Measurements from ENCODE around the gene PDZRN4.
A peak's percentile ranks its signal among the peaks of the same experiment; 100 is the strongest.
"Not testable (repeated sequence)": the region's sequence is repeated elsewhere in the genome, so short reads cannot be mapped to it uniquely, and the experiment has no call there.

The PDZRN4 gene

DNA sequence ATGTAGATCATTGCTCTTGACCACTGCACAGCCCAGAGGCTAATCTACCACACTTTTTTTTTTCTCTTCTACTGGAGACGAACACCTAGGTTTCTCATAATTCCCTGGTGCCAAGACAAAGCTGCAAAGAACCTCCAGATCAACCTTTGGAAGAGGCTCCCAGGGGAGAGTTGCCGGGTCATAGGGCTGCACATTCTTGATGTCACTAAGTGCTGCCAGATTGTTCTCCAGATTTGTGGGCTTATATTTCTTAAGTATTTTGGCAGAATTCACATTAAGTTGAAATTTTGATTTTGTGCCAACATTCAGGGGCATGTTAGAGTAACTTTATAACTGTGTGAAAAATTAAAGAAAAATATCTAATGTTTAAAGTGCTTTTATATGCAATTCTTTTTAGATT lies 13.5 kb upstream of the PDZRN4 start:
- no peak overlapping the region for H3K4me3 ChIP-seq (ENCODE audit: low read depth, low read length)
- no peak for DNase-seq (ENCODE audit: low read depth)
- TF ChIP-seq, protein P1, sequence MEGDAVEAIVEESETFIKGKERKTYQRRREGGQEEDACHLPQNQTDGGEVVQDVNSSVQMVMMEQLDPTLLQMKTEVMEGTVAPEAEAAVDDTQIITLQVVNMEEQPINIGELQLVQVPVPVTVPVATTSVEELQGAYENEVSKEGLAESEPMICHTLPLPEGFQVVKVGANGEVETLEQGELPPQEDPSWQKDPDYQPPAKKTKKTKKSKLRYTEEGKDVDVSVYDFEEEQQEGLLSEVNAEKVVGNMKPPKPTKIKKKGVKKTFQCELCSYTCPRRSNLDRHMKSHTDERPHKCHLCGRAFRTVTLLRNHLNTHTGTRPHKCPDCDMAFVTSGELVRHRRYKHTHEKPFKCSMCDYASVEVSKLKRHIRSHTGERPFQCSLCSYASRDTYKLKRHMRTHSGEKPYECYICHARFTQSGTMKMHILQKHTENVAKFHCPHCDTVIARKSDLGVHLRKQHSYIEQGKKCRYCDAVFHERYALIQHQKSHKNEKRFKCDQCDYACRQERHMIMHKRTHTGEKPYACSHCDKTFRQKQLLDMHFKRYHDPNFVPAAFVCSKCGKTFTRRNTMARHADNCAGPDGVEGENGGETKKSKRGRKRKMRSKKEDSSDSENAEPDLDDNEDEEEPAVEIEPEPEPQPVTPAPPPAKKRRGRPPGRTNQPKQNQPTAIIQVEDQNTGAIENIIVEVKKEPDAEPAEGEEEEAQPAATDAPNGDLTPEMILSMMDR (IDR thresholded peaks at IDR 0.05; ENCODE audit: control insufficient read depth, extremely low read depth, insufficient read depth) = no peak

DNA sequence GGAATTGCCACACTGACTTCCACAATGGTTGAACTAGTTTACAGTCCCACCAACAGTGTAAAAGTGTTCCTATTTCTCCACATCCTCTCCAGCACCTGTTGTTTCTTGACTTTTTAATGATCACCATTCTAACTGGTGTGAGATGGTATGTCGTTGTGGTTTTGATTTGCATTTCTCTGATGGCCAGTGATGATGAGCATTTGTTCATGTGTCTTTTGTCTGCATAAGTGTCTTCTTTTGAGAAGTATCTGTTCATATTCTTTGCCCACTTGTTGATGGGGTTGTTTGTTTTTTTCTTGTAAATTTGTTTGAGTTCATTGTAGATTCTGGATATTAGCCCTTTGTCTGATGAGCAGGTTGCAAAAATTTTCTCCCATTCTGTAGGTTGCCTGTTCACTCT lies 8.6 kb upstream of the PDZRN4 start:
- not testable (repeated sequence) for DNase-seq (ENCODE audit: low read depth); H3K4me3 ChIP-seq (ENCODE audit: low read depth, low read length)

DNA sequence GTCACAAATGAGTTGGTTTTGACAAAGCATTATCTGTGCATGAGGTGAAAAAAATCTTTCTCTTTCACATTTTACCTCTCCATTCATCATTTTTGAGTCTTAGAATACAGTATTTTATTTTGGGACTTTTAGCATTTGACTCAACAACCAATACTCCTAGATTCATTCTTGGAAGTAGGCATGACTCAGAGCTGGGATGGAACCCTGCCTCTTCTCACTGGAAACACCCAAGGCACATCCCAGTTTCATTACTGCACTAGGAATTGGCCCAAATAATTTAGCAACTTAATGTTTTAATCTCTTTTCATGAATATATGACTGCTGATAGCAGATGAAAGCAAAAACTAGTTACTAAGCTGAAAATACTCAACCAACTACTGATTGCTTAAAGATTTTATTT lies 3.3 kb upstream of the PDZRN4 start:
- TF ChIP-seq, protein P1 (IDR thresholded peaks at IDR 0.05; ENCODE audit: control insufficient read depth, extremely low read depth, insufficient read depth) = no peak
- DNase-seq (ENCODE audit: low read depth) = no peak
- no peak overlapping the region for H3K4me3 ChIP-seq (ENCODE audit: low read depth, low read length)

DNA sequence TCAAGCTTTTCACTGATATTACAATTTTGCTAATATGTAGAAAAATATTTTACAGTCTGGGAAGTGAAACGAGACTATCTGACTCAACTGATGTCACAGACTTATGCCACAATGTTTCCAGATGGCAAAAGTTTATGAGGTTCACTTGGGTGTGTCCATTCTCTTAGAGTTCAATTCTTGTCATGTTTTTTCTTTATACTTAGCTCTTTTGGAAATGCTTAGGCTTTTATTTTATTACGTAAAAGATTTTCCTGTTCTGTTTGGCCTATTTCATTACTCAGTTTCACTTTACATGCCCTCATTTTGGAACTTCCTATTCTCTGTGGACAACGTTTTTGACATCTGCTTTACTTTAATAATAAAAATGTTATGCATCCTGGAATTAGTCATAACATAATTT lies 2.1 kb upstream of the PDZRN4 start:
- TF ChIP-seq, protein P1 (IDR thresholded peaks at IDR 0.05; ENCODE audit: control insufficient read depth, extremely low read depth, insufficient read depth) = no peak
- H3K4me3 ChIP-seq (ENCODE audit: low read depth, low read length) = no peak overlapping the region
- DNase-seq (ENCODE audit: low read depth) = no peak

DNA sequence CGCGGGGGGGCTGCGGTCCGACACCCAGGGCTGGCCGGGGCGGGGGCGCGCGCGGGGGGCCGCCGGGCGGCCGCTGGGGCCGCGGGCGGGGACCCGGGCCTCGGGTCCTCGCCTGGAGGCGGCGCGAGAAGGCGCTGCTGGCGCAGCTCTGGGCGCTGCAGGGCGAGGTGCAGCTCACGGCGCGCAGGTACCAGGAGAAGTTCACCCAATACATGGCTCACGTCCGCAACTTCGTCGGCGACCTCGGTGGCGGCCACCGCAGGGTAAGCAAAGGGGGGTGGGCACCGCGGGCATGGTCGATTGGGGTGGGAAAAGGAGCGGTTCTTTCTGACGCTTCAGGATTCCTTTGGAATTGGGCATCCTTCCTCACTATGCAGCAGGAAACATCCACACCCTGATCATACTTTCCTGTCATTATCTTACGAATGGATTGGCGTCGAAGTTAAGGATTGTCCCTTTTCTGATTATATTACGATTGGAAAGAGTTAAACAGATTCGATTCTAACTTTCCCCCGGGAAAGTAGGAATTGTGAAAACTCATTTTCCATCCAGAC lies 798 bp downstream of the PDZRN4 start:
- no peak overlapping the region for H3K4me3 ChIP-seq (ENCODE audit: low read depth, low read length)
- TF ChIP-seq, protein P1 (IDR thresholded peaks at IDR 0.05; ENCODE audit: control insufficient read depth, extremely low read depth, insufficient read depth) = no peak

DNA sequence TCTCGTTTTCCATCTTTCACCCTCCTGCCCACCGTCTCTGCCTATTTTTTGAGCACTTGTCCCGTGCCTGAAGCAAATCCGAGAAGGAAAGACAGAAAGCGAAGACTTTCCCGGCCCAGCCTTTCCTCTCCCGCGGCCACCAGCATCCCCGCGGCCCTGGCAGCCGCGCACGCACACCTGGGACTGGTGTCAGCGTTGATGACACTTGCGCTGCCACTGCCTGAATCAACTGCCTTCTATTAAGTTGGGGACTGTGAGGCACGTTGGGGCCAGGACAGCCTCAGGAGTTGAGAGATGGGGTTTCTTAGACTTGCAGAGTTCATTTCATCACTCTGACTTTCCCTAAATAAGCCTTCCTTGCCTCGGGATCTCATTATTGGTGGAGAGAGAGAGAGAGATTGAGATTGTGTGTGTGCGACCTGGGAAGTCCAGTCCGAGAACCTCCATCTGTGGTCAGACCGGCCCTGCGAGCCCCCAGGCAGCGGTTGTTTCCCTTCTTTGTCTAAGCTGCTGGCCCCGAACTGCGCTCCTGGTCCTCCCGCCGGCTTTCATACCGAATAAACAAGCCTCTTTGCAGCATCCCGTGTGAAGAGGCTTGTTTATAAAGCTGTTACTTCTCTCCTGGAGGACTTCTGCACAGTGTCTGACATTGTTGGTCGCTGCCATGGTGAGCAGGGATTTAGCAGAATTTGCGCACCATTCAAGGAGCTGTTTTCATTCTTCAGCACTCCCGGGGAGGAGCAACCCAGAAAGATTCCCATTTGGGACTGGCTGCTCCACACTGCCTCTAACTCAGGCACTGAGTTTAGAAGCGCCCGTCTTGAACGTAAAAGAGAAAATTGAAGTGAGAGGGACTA lies 1.5 kb downstream of the PDZRN4 start:
- DNase-seq (ENCODE audit: low read depth) = no peak
- H3K4me3 ChIP-seq (ENCODE audit: low read depth, low read length) = no peak overlapping the region
- TF ChIP-seq, protein P1 (IDR thresholded peaks at IDR 0.05; ENCODE audit: control insufficient read depth, extremely low read depth, insufficient read depth) = no peak

More for the DNA sequence above, 798 bp downstream of the PDZRN4 start:
- no peak for DNase-seq (ENCODE audit: low read depth)

DNA sequence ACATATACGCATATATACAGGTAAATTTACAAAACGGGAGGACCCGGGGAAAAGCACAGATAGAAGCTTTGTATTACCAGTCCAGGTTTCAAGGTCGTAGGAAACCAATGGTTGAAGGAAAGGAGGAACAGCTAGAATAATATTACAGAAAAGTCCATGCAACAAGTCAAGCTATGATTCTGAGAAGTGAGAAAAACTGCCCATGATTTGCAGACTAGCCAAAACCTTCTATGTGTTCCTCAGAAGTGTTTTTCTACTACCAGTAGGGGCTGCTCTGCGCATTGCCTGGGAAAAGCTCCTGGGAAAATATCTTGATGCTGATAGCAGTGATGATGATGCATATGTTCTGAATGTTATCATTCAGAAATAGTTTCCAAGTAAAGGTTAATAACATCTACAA lies 2.2 kb downstream of the PDZRN4 start:
- H3K4me3 ChIP-seq (ENCODE audit: low read depth, low read length) = no peak overlapping the region
- TF ChIP-seq, protein P1 (IDR thresholded peaks at IDR 0.05; ENCODE audit: control insufficient read depth, extremely low read depth, insufficient read depth) = peak; percentile 52
- DNase-seq (ENCODE audit: low read depth) = no peak

DNA sequence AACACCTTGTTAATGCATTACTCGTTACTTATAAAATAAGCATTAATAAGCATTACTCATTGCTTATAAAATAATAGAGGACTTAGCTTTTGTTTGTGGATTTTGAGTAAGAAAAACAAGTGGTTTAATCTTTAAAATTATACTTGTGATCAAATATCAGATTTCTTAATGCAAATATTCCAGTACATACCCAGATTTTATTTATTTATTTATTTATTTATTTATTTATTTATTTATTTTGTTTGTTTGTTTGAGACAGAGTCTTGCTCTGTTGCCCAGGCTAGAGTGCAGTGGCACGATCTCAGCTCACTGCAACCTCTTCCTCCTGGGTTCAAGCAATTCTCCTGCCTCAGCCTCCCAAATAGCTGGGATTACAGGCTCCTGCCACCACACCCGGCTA lies 3.4 kb downstream of the PDZRN4 start:
- not testable (repeated sequence) for DNase-seq (ENCODE audit: low read depth); H3K4me3 ChIP-seq (ENCODE audit: low read depth, low read length)

Measured in LNCaP clone FGC (cell line).